Activated CD4-positive, alpha-beta memory T cell treated with anti-CD3 and anti-CD28 coated beads for 36 hours (primary cell): ENCODE data around the gene SV2B. TPM values are rescaled to one million over a fixed set of nuclear protein-coding genes. Genes with fewer than 3 reads are reported as not detected.

Experiments used
- CTCF ChIA-PET: fragments of 350-600 bp; sonication (Branson Sonifier 250); formaldehyde crosslinking; loops from one replicate; lab custom pipeline; 2021; ENCODE audit warnings: antibody characterized with exemption, inconsistent platforms; lab: Charles Lee
- POLR2A ChIA-PET: fragments of 350-600 bp; sonication (Branson Sonifier 250); formaldehyde crosslinking; loops from one replicate; lab custom pipeline; 2021; ENCODE audit warnings: antibody characterized with exemption; lab: Charles Lee
- DNase-seq: peaks from one replicate; pipeline ENCODE4 v3.0.0-alpha.2; 2020
- H3K27ac Mint-ChIP-seq: one replicate; pipeline ENCODE4 v1.8.0; 2021; ENCODE audit warnings: mixed read lengths
- H3K27me3 Mint-ChIP-seq: one replicate; pipeline ENCODE4 v1.8.0; 2021; ENCODE audit warnings: mixed read lengths
- H3K36me3 Mint-ChIP-seq: one replicate; pipeline ENCODE4 v1.8.0; 2021; ENCODE audit warnings: mixed read lengths
- H3K4me1 Mint-ChIP-seq: one replicate; pipeline ENCODE4 v1.8.0; 2021; ENCODE audit warnings: low read depth, mixed read lengths
- H3K4me3 Mint-ChIP-seq: one replicate; pipeline ENCODE4 v1.8.0; 2021; ENCODE audit warnings: mild to moderate bottlenecking, mixed read lengths
- H3K9me3 Mint-ChIP-seq: one replicate; pipeline ENCODE4 v1.8.0; 2021; ENCODE audit warnings: mixed read lengths
- intact Hi-C: fragments of 100-400 bp; cut with micrococcal nuclease; formaldehyde crosslinking; loops from one replicate; pipeline ENCODE4 v1.15.1; 2023
- total RNA-seq, 2 experiments: library from RNA; stranded (reverse); gene quantifications; one replicate each; pipeline ENCODE4 v1.2.3, GENCODE V29; 2021

The SV2B gene
- total RNA-seq, 2 experiments from 2014 or later = 0.02 to 0.05 TPM

DNA sequence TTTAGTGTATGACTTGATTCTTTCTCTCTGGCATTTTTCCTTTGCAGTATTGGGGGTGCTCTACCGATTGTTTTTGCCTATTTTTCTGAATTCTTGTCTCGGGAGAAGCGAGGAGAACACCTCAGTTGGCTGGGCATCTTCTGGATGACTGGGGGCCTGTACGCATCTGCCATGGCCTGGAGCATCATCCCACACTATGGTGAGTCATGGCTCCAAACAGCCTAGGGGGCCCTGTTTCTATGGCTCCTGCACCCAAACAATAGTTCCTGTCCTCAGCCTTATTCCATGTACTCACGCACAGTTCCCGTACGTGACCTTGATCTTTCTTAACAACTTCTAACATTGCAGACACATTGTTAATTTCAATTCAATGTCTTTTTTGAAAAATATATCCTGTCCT lies 152.3 kb downstream of the SV2B start:
- H3K36me3 Mint-ChIP-seq = no peaks in the 10 kb centered on the region
- intact Hi-C loops = no loop called here
- ChIA-PET CTCF (no interaction called here), POLR2A (no interaction called here)
- DNase-seq = no peak
- peaks cover 10% of the 10 kb centered on the region for H3K27me3 Mint-ChIP-seq
- no peaks in the 10 kb centered on the region for H3K4me1 Mint-ChIP-seq
- H3K9me3 Mint-ChIP-seq = no peaks in the 10 kb centered on the region
- H3K27ac Mint-ChIP-seq = no peak overlapping the region
- H3K4me3 Mint-ChIP-seq = no peak overlapping the region

DNA sequence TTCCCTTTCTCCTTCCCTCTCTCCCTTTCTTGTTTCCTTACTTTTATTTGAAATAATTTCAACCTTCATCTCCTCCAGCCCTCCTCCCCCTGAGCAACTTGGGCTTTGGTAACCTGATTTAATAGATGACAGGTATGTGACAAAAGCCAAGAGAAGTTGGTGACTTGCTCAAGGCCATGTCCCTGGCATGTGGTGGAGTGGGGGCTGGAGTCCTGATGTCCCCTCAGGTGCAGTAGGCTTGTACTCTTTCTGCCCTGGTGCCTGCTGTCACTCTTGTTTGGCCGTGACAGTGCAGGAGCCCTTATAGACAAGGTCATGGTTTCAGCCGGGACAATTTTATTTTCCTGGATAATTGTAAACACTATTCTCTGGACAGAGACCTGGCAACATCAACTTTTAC lies 152.7 kb downstream of the SV2B start:
- CTCF ChIA-PET = no interaction called here

DNA sequence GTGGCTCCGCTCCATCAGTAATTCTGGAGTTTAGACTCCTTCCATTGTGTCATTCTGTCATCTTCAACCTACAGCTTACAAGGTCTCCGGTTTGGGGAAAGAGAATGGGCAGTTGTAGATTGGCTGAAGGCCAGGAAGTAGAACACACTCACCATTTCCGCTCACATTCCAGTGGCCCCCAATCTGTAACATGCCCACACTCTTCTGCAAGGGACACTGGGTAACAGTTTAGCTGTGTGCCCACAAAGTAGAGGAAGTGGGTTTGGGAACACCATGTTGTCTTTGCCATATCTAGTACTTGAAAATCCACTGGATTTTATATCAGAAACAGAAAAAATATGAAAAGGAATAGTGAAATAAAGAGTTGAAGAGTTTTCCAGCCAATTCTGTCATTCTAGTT lies 153.5 kb downstream of the SV2B start:
- Mint-ChIP-seq H3K9me3 (no peaks in the 10 kb centered on the region), H3K4me1 (no peaks in the 10 kb centered on the region), H3K27ac (no peak overlapping the region), H3K4me3 (no peak overlapping the region), H3K27me3 (peaks cover 10% of the 10 kb centered on the region), H3K36me3 (no peaks in the 10 kb centered on the region)
- ChIA-PET CTCF (interaction anchor here (1.3 kb wide), 1 partner anchor 453 kb away, joined by 3 read pairs; no protein-coding TSS in a partner anchor), POLR2A (no interaction called here)
- intact Hi-C loops = no loop called here
- DNase-seq = no peak

More for the DNA sequence above, 152.7 kb downstream of the SV2B start:
- intact Hi-C loops = no loop called here
- no peaks in the 10 kb centered on the region for H3K36me3 Mint-ChIP-seq
- no peaks in the 10 kb centered on the region for H3K9me3 Mint-ChIP-seq
- no peak for DNase-seq
- no peak overlapping the region for H3K27ac Mint-ChIP-seq
- no peaks in the 10 kb centered on the region for H3K4me1 Mint-ChIP-seq
- POLR2A ChIA-PET = no interaction called here
- H3K4me3 Mint-ChIP-seq = no peak overlapping the region
- H3K27me3 Mint-ChIP-seq = peaks cover 10% of the 10 kb centered on the region

DNA sequence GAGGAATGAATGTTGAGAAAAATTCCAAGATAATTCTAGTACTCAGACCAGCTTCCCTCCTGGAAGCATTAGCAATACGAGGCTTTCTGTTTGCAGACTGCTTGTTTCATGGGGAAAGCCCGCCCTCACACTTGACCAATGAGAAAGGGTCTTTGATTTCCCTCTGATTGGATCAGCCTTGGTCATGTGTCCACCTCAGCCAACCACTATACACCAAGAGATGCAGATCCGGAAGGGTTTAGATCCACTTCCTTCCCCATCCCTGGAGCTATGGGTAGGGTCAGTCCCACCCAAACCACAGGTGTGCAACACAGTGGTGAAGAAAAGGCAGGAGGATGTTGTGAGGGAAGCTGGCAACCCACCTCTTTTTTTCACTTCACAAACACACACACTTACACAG lies 154.7 kb downstream of the SV2B start:
- Mint-ChIP-seq H3K4me3 (no peak overlapping the region), H3K4me1 (no peaks in the 10 kb centered on the region), H3K27me3 (peaks cover 12% of the 10 kb centered on the region), H3K9me3 (no peaks in the 10 kb centered on the region), H3K36me3 (no peaks in the 10 kb centered on the region), H3K27ac (no peak overlapping the region)
- intact Hi-C loops = no loop called here
- ChIA-PET POLR2A (no interaction called here), CTCF (interaction anchor here (0.8 to 1.3 kb wide), 4 partner anchors 17 to 452 kb away, joined by 3 to 5 read pairs (median 4); no protein-coding TSS in a partner anchor)
- no peak for DNase-seq

DNA sequence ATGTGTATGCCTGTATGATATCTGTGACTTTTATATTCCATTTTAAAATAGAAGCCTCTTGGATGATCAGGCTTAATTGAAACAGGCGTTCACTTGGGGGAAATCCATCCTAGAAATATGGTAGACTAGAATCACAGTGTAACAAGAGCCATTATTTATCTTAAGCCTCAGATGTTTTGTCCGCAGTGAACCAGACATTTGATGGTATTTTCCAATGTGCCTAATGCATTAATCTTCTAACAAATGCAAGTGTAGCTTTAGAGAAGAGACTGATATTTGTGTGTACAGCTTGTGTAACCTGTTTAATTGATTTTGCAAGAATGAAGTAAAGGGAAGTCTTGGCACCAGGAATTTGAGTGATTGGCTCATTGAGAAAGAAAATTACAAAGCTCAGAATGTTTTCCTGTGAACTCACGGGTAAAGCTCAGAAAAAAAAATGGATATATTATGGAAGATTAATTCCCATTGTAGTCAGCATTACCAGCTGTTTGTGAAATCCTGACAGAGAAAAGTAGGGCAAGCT lies 155.7 kb downstream of the SV2B start:
- H3K36me3 Mint-ChIP-seq = no peaks in the 10 kb centered on the region
- no peaks in the 10 kb centered on the region for H3K4me1 Mint-ChIP-seq
- DNase-seq = no peak
- H3K27me3 Mint-ChIP-seq = peaks cover 16% of the 10 kb centered on the region
- no peak overlapping the region for H3K4me3 Mint-ChIP-seq
- ChIA-PET POLR2A (no interaction called here), CTCF (interaction anchor here (0.8 to 1.7 kb wide), 2 partner anchors 8 to 13 kb away, joined by 3 to 5 read pairs; no protein-coding TSS in a partner anchor)
- no peak overlapping the region for H3K27ac Mint-ChIP-seq
- intact Hi-C loops = no loop called here
- no peaks in the 10 kb centered on the region for H3K9me3 Mint-ChIP-seq

DNA sequence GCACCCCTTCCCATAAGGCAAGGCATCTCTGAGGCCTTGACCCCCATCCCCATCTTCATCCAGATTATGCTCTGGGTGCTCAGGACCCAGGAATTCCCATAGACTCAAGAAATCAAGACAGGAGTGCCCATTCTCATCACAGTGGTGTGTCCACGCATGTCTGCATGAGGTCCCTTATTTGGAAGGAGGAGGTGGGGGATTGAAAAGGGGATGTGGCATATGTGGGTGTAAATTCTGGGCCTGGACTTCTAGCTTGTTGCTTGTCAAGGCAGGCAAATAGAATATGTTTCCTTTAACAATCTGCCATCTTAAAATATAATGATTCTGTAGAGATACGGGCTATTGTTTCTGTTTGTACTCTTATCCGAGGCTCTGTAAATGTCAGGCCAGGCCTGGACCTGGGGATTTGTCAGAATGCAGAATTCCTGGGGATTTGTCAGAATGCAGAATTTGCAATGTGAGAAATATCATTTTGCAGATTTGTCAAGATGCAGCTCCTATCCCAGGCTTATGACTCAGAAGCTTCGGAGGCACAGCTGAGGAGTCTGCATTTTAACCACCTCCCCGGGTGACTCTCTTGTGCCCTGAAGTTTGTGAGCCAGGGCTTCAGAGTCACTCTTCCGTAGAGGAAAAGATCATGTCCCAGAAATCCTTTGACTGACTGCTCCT lies 157.8 kb downstream of the SV2B start:
- CTCF ChIA-PET = interaction anchor here (0.9 to 2.3 kb wide), 5 partner anchors 9 to 202 kb away, joined by 4 to 12 read pairs (median 4); no protein-coding TSS in a partner anchor
- Mint-ChIP-seq H3K27ac (no peak overlapping the region), H3K9me3 (no peaks in the 10 kb centered on the region), H3K4me3 (no peak overlapping the region), H3K36me3 (no peaks in the 10 kb centered on the region), H3K4me1 (no peaks in the 10 kb centered on the region), H3K27me3 (peaks cover 13% of the 10 kb centered on the region)
- DNase-seq = no peak
- POLR2A ChIA-PET = no interaction called here
- intact Hi-C loops = no loop called here

DNA sequence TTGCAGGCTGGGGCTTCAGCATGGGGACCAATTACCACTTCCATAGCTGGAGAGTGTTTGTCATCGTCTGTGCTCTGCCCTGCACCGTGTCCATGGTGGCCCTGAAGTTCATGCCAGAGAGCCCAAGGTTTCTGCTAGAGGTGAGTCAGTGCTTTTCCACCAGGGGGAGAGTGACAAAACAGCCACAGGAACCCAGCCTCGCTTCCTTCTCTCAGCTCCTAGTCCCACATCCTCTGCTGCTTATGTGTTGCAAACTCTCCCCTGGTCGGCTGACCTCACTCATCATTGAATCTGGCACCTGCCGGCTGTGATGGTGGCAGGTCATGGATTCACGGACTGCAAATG lies 158.3 kb downstream of the SV2B start:
- ChIA-PET CTCF (interaction anchor here (1.0 to 2.3 kb wide), 4 partner anchors 11 to 203 kb away, joined by 4 to 12 read pairs (median 6); no protein-coding TSS in a partner anchor), POLR2A (no interaction called here)
- Mint-ChIP-seq H3K27ac (no peak overlapping the region), H3K4me3 (no peak overlapping the region), H3K9me3 (no peaks in the 10 kb centered on the region), H3K4me1 (no peaks in the 10 kb centered on the region), H3K36me3 (no peaks in the 10 kb centered on the region), H3K27me3 (peaks cover 12% of the 10 kb centered on the region)
- intact Hi-C loops = no loop called here
- DNase-seq = peak; percentile 20

DNA sequence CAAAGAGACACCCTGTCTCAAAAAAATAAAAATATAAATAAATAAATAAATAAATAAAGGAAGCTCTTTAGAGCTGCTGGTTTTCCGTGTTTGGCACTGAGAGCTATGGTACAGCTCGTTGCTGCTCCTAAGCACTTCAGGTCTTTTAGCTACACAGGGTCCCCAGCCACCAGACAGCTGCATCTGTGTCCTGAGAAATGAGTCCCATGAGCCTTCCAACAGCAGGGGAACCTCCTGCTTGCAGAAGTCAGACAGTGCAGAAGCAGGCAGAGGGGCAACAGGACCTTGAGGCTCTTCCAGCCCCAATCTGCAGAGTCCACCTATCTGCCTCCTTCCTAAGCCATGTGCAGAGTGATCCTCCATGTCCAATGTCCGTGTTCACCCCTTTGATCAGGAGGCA lies 159.0 kb downstream of the SV2B start:
- Mint-ChIP-seq H3K27ac (no peak overlapping the region), H3K4me1 (no peaks in the 10 kb centered on the region), H3K27me3 (peaks cover 12% of the 10 kb centered on the region), H3K4me3 (no peak overlapping the region), H3K36me3 (no peaks in the 10 kb centered on the region), H3K9me3 (no peaks in the 10 kb centered on the region)
- intact Hi-C loops = no loop called here
- DNase-seq = no peak
- ChIA-PET CTCF (interaction anchor here (1.0 to 2.3 kb wide), 4 partner anchors 12 to 203 kb away, joined by 4 to 12 read pairs (median 6); no protein-coding TSS in a partner anchor), POLR2A (no interaction called here)

DNA sequence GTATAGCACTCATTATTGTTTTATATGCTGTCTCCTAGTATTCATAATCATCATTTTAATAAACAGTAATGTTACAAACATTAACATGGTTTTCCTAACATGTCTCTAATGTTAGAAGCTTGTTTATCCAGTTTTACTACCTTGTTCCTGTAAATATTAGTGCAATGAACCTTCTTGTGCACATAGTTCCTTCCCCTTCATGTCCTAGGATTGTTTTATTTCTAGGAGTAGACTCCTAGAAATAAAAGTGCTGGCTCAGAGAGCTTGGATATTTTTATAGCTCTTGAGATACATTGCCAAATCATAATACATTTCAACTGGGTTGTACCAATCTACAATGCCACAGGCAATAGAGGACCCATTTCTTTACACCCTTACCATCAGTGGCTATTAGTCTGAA lies 161.3 kb downstream of the SV2B start:
- peaks cover 9% of the 10 kb centered on the region for H3K27me3 Mint-ChIP-seq
- H3K4me3 Mint-ChIP-seq = no peak overlapping the region
- H3K9me3 Mint-ChIP-seq = no peaks in the 10 kb centered on the region
- DNase-seq = no peak
- H3K27ac Mint-ChIP-seq = no peak overlapping the region
- intact Hi-C loops = no loop called here
- ChIA-PET CTCF (interaction anchor here (0.7 to 1.3 kb wide), 2 partner anchors 9 to 14 kb away, joined by 4 to 5 read pairs; no protein-coding TSS in a partner anchor), POLR2A (no interaction called here)
- no peaks in the 10 kb centered on the region for H3K4me1 Mint-ChIP-seq
- no peaks in the 10 kb centered on the region for H3K36me3 Mint-ChIP-seq

DNA sequence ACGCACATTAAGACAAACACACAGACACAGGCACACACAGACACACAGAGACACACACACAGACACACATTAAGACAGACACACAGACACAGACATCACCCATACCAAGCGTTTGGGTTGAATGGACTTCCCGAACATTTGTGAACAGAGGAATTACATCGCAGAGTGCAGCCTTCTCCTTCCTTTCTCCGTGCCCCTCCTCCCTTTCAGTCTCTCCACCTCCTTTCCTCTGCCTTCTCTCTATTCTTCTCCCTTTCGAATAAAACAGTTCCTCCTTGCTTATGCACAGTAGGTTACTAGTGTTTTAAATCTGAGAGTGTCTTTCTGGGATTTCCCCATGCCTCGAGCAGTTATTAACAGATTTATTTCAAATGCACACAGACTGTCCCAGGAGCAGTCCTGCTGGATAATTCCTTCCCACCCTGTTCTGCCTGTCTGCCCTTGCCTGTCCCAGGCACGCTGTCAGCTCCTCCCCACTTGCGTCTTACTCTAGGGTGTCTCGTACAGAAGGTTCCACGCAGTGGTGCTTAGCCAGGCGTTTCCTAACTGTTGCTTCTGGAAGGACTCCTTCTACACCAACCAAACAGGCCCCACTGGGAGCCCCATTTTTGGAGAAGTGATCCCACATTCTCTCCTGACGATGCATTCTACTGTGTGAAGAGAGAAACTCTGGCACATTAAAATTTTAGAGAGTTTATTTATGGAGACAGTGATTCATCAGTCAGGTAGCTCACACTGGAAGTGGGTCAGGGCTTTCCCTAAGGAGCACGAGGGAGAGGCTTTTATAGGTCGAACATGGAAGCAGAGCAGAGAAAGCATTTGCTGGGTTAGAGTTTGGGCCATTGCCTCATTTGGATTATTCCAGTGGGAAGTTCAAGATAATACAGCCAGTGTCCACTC lies 163.8 kb downstream of the SV2B start:
- H3K9me3 Mint-ChIP-seq = no peaks in the 10 kb centered on the region
- no peak for DNase-seq
- no peak overlapping the region for H3K27ac Mint-ChIP-seq
- no peaks in the 10 kb centered on the region for H3K36me3 Mint-ChIP-seq
- intact Hi-C loops = no loop called here
- no peak overlapping the region for H3K4me3 Mint-ChIP-seq
- ChIA-PET CTCF (interaction anchor here (1.7 kb wide), 1 partner anchor 208 kb away, joined by 5 read pairs; no protein-coding TSS in a partner anchor), POLR2A (no interaction called here)
- H3K4me1 Mint-ChIP-seq = no peaks in the 10 kb centered on the region
- peaks cover 14% of the 10 kb centered on the region for H3K27me3 Mint-ChIP-seq

DNA sequence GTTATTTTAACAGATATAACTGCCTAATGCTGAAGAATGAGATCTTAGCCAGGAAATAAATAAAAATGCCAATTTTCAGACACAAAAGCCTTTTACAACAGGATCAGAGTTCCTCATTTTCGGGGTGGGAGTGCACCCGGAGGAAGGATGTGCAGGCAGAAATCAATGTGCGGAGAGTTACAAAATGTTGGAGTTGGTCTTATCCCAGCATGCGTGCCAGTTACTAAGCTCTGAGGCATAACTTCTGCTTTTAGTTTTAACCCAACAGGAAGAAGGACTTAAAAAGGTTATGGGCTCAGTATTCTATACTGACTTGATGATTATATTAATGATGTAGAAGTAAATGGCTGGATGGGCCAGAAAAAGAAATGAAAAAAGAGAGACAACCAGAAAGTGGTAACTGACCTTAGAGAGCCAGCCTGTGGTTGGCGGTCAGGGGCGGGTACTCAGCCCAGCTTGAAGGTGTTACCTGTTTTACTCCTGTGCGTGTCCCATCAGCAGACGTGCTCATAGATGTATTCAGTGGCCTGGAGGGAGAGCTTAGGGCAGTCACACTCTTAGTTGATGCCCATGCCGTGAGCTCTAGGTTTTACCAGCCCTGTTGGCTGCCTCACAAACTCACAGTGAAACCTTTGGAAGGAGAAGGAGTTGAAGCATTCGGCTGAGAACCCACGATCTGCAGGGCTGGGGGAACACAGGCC lies 164.7 kb downstream of the SV2B start:
- ChIA-PET POLR2A (no interaction called here), CTCF (interaction anchor here (1.7 kb wide), 1 partner anchor 209 kb away, joined by 5 read pairs; no protein-coding TSS in a partner anchor)
- intact Hi-C loops = no loop called here
- Mint-ChIP-seq H3K36me3 (no peaks in the 10 kb centered on the region), H3K27ac (no peak overlapping the region), H3K9me3 (no peaks in the 10 kb centered on the region), H3K4me1 (no peaks in the 10 kb centered on the region), H3K4me3 (no peak overlapping the region), H3K27me3 (peaks cover 11% of the 10 kb centered on the region)
- DNase-seq = no peak
